ENCODE results near the gene CDH13. TPM values are rescaled to one million over a fixed set of nuclear protein-coding genes. Genes with fewer than 3 reads are reported as not detected.
A peak's percentile ranks its signal among the peaks of the same experiment; 100 is the strongest.

Gene CDH13
- total RNA-seq, 1 donor, result 102 TPM

DNA sequence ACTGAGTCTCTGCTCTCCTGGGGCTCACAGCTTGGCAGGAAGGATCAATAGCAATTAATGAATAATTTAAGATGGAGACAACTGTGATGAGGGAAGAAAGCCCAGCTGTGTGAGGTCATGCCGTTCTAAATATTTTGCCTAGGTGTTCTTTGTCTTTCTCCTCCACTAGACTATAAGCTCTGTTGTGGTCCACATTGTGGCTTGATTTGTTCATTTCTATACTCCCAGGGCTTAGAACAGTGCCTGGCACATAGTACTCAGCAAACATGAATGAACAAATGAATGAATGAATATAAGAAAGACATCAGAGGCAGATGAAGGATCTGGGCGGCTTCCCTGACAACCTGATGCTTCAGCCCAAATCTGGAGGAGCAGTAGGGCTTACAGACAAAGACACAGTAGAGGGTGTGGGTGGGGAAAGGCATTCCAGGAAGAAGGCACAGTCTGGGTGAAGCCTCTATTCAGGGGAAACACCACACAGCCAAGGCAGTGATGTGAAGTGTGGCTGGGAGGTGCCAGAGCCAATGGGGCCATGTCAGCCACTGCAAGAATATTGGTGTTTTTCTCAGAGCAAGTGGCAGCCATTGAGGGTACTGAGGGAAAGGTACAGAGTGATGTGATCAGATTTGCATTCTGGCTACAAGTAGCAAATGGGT lies 8.3 kb downstream of the CDH13 start:
- Histone ChIP-seq H3K27ac (ENCODE audit: low read depth, low read length) (peak overlapping the region; percentile 53), H2AFZ (ENCODE audit: low read length) (no peak overlapping the region), H3K4me1 (ENCODE audit: insufficient read depth, low read length) (peaks cover 62% of the 10 kb centered on the region), H3K4me2 (ENCODE audit: insufficient read depth, low read length) (no peak overlapping the region), H3K4me3 (ENCODE audit: insufficient read depth, low read length) (no peak overlapping the region), H3K36me3 (ENCODE audit: insufficient read depth, low read length) (no peaks in the 10 kb centered on the region), H3K9me3 (ENCODE audit: low read depth, low read length) (no peaks in the 10 kb centered on the region), H3K27me3 (ENCODE audit: insufficient read depth, low read length) (no peaks in the 10 kb centered on the region), H3K79me2 (ENCODE audit: insufficient read depth, low read length) (peaks cover 71% of the 10 kb centered on the region), H4K20me1 (ENCODE audit: insufficient read depth, low read length) (no peaks in the 10 kb centered on the region)
- no peak for DNase-seq (ENCODE audit: insufficient read length, low spot score, missing footprints)
- TF ChIP-seq, protein P1, sequence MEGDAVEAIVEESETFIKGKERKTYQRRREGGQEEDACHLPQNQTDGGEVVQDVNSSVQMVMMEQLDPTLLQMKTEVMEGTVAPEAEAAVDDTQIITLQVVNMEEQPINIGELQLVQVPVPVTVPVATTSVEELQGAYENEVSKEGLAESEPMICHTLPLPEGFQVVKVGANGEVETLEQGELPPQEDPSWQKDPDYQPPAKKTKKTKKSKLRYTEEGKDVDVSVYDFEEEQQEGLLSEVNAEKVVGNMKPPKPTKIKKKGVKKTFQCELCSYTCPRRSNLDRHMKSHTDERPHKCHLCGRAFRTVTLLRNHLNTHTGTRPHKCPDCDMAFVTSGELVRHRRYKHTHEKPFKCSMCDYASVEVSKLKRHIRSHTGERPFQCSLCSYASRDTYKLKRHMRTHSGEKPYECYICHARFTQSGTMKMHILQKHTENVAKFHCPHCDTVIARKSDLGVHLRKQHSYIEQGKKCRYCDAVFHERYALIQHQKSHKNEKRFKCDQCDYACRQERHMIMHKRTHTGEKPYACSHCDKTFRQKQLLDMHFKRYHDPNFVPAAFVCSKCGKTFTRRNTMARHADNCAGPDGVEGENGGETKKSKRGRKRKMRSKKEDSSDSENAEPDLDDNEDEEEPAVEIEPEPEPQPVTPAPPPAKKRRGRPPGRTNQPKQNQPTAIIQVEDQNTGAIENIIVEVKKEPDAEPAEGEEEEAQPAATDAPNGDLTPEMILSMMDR (IDR thresholded peaks at IDR 0.05; ENCODE audit: extremely low read depth, low read depth, low read length), result no peak

DNA sequence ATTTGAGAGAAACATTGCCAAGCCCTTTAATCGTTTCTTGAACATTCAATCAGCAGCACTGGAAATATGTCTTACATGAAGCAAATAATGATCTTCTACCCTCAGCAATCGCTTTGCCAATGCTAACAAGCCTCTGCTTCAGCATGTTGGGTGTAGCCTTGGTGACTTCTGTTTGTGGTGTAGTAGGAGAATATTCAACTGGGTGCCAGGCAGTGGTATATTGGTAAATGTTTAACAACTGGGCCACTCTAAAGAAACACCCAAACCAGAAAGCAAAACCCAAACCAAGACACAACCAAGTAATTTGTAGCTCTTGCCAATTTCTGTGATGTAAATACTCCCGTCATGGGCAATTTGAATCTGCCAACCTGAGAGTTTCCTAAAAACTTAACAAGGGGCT lies 9.7 kb downstream of the CDH13 start:
- Histone ChIP-seq H3K79me2 (ENCODE audit: insufficient read depth, low read length) (peaks cover 68% of the 10 kb centered on the region), H3K36me3 (ENCODE audit: insufficient read depth, low read length) (no peaks in the 10 kb centered on the region), H4K20me1 (ENCODE audit: insufficient read depth, low read length) (no peaks in the 10 kb centered on the region), H3K4me1 (ENCODE audit: insufficient read depth, low read length) (peaks cover 49% of the 10 kb centered on the region), H3K9me3 (ENCODE audit: low read depth, low read length) (no peaks in the 10 kb centered on the region), H3K27ac (ENCODE audit: low read depth, low read length) (no peak overlapping the region), H2AFZ (ENCODE audit: low read length) (no peak overlapping the region), H3K27me3 (ENCODE audit: insufficient read depth, low read length) (no peaks in the 10 kb centered on the region), H3K4me3 (ENCODE audit: insufficient read depth, low read length) (no peak overlapping the region), H3K4me2 (ENCODE audit: insufficient read depth, low read length) (no peak overlapping the region)
- TF ChIP-seq, protein P1 (IDR thresholded peaks at IDR 0.05; ENCODE audit: extremely low read depth, low read depth, low read length), result no peak
- no peak for DNase-seq (ENCODE audit: insufficient read length, low spot score, missing footprints)

DNA sequence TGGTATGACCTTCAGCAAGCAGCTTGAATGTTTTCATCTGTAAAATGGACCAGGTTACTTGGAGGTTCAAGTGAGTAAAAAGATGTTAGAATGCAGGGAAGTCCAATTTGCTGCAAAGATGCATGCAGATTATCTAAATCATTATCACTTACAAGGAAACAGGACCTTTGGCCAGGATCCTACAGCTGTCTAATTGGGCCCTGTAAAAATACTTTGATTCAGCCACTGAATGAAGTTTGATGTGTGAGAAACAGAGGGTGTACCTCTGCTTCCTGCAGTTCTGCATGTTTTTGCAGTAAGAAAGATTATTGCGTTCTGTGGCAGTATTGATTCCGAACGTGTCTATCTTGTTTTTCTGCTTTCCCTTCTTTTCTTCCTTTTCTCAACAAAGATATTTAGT lies 10.2 kb downstream of the CDH13 start:
- Histone ChIP-seq H2AFZ (ENCODE audit: low read length) (no peak overlapping the region), H3K79me2 (ENCODE audit: insufficient read depth, low read length) (peaks cover 69% of the 10 kb centered on the region), H3K4me3 (ENCODE audit: insufficient read depth, low read length) (no peak overlapping the region), H3K36me3 (ENCODE audit: insufficient read depth, low read length) (no peaks in the 10 kb centered on the region), H4K20me1 (ENCODE audit: insufficient read depth, low read length) (no peaks in the 10 kb centered on the region), H3K27ac (ENCODE audit: low read depth, low read length) (no peak overlapping the region), H3K27me3 (ENCODE audit: insufficient read depth, low read length) (no peaks in the 10 kb centered on the region), H3K4me1 (ENCODE audit: insufficient read depth, low read length) (peaks cover 49% of the 10 kb centered on the region), H3K4me2 (ENCODE audit: insufficient read depth, low read length) (no peak overlapping the region), H3K9me3 (ENCODE audit: low read depth, low read length) (no peaks in the 10 kb centered on the region)
- TF ChIP-seq, protein P1 (IDR thresholded peaks at IDR 0.05; ENCODE audit: extremely low read depth, low read depth, low read length), result no peak
- no peak for DNase-seq (ENCODE audit: insufficient read length, low spot score, missing footprints)

DNA sequence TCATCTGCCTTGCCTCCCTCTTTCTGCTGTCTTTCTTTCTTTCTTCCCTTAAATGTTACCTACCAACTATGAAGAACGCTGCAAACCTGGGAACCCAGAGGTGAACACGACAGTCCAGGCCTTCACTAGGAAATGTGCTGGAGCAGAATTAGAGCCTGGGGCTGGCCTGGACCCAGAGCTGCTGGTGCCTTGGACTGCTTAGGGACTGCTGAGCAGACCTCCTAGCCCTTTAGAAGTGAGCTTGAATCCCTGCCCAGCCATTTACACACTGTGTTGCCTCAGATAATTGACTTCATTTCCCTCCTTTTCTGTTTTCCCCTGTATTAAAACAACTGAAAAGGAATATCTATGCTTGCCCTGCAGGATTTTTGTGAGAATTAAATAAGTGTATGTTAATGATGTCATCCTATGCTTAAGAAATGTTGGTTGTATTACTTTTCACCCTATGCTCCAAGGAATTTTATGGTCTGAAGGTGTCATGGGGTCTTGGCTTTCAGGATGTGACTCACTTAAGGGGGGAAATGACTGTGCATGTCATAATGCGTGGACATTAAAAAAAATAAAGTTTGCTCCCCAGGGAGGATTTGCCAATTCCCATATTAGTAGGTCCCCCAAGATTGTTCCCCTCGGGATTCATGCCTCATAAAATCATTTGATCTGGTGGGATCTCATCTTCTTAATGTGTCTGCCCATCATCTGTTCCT lies 11.5 kb downstream of the CDH13 start:
- no peaks in the 10 kb centered on the region for H3K36me3 ChIP-seq (ENCODE audit: insufficient read depth, low read length)
- H2AFZ ChIP-seq (ENCODE audit: low read length), result no peak overlapping the region
- H3K27me3 ChIP-seq (ENCODE audit: insufficient read depth, low read length), result no peaks in the 10 kb centered on the region
- H4K20me1 ChIP-seq (ENCODE audit: insufficient read depth, low read length), result no peaks in the 10 kb centered on the region
- peak; percentile 91 for DNase-seq (ENCODE audit: insufficient read length, low spot score, missing footprints)
- peaks cover 46% of the 10 kb centered on the region for H3K4me1 ChIP-seq (ENCODE audit: insufficient read depth, low read length)
- H3K4me3 ChIP-seq (ENCODE audit: insufficient read depth, low read length), result no peak overlapping the region
- peak overlapping the region; percentile 20 for H3K4me2 ChIP-seq (ENCODE audit: insufficient read depth, low read length)
- H3K79me2 ChIP-seq (ENCODE audit: insufficient read depth, low read length), result peaks cover 68% of the 10 kb centered on the region
- H3K27ac ChIP-seq (ENCODE audit: low read depth, low read length), result peak overlapping the region; percentile 76
- TF ChIP-seq, protein P1 (IDR thresholded peaks at IDR 0.05; ENCODE audit: extremely low read depth, low read depth, low read length), result no peak
- no peaks in the 10 kb centered on the region for H3K9me3 ChIP-seq (ENCODE audit: low read depth, low read length)
